Measurements from ENCODE around the gene RAB3A.
"Not testable (repeated sequence)": the region's sequence is repeated elsewhere in the genome, so short reads cannot be mapped to it uniquely, and the experiment has no call there.

Gene RAB3A

DNA sequence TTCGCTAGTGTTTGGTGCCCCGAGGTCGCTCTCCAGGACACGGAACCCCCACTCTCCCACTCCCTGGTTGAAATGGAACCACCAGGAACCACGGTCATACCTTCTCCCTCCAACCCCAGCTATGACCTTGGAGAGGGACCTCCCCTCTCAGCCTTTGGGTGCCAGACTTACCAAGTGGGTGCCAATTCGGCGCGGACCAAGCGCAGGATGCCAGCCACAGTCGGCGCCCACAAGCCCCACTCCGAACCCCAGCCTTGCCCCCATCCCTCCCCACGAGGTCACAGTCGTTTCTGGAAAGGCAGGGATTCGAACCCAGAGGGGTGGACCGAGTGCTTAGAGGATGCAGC, 21.5 kb upstream of the RAB3A start:
- in situ Hi-C loops (cut with MboI; ENCODE audit: low pct_unique_long_range_greater_than_20kb, low sequenced_read_pairs), result no loop called here
- DNase-seq, result no peak

GRCh38 chr19:18224525-18225354, 20.9 kb upstream of the RAB3A start:
- in situ Hi-C loops (cut with MboI; ENCODE audit: low pct_unique_long_range_greater_than_20kb, low sequenced_read_pairs), result no loop called here
- peak; percentile 90 for DNase-seq

DNA sequence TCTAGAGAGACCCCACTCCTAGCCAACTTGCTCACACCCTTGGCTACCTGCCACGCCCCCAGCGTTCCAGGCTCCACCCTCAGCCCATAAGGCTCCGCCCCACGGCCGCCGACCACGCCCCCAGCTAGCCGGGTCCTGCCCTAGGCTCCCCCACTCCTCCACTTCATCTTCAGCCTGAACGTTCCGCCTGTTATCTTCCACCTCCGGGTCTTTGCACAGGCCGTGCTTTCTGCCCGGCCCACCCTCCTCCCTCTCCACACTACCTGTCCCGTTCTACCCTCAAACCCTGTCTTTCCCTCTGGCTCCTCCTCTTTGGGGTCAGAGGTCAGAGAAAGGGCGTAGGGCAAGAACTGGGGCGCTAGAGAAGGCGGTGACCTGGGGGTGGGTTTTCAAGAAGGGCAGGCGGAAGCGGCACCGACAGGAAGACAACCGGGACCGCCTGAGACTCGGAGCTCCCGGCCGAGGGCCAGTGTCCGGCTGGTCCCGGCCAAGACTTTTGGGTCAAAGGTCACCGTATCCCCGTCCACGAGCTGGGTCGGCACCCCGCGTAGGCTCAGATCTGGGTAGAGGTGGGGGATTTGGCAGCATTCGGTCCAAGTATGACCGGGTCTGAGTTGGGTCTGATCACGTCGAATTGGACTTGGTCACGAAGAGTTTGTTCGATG, 20.1 kb upstream of the RAB3A start:
- peak; percentile 65 for DNase-seq
- in situ Hi-C loops (cut with MboI; ENCODE audit: low pct_unique_long_range_greater_than_20kb, low sequenced_read_pairs), result no loop called here

- in situ Hi-C loops (cut with MboI; ENCODE audit: low pct_unique_long_range_greater_than_20kb, low sequenced_read_pairs), result no loop called here
Measured at GRCh38 chr19:18221815-18222725, 18.2 kb upstream of the RAB3A start.

DNA sequence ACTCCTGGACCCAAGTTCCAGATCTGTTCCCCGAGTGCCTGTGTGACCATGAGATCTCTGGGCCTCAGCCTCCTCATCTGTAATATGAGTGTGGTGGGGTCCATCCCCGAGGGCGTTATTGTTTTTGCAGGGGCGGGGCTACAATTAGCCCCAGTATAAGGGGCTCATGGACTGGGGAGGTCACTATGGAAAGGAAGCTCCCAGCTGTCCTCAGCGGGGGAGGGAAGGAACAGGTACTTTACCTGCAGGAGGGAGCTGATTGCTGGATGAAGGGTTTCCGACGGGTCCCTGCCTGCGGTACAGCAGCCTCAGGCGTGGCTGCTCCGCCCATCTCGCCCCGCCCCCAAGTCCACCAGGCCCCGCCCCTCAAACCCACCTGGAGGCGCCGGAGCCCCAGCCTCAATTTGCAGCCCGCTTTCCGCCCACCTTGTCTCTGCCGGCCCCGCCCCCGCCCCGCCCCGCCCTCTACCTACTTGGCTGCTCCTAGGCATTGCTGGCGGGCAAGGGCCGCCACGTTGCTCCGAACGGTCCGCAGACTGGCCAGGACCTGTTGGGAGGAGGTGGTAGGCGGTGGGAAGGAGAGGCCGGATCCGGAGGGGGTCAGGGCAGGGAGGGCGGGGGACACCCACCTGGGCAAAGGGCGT, 16.9 kb upstream of the RAB3A start:
- in situ Hi-C loops (cut with MboI; ENCODE audit: low pct_unique_long_range_greater_than_20kb, low sequenced_read_pairs), result no loop called here
- no peak for DNase-seq

More at GRCh38 chr19:18221815-18222725, 18.2 kb upstream of the RAB3A start:
- DNase-seq, result peak; percentile 43

DNA sequence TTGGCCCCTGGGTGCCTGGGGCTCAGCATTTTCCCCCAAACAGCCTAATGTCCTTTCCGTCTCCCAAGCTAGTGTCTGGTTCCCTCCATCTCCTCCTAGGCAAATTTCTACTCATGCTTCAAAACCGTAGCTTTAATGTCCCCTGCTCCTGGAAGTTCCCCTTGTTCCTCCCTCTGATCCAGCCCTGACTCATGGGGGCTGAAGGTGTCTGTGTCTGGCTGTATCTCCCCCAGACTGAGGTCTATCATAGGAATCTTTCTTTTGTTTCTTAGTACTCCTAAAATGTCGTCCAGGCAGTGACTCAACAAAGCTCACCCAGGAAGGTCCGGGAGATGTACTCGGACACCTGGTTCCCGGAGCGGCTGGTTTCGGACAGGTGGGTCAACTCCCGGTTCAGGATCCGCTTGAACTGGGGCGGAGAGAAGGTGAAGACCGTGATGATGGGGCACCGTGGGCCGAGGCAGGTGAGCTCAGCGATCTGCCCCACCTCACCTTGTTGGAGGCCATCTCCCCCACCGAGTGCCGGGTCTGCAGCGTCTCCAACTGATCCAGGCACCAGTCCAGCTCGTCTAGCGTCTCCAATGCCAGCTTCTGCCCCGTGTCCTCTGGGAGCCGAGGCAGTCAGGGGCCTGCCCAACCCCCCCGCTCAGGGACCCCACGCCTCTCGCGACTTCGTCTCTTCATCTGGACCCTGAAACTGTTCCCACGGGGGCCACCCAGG, 16.2 kb upstream of the RAB3A start:
- DNase-seq, result no peak
- in situ Hi-C loops (cut with MboI; ENCODE audit: low pct_unique_long_range_greater_than_20kb, low sequenced_read_pairs), result no loop called here

DNA sequence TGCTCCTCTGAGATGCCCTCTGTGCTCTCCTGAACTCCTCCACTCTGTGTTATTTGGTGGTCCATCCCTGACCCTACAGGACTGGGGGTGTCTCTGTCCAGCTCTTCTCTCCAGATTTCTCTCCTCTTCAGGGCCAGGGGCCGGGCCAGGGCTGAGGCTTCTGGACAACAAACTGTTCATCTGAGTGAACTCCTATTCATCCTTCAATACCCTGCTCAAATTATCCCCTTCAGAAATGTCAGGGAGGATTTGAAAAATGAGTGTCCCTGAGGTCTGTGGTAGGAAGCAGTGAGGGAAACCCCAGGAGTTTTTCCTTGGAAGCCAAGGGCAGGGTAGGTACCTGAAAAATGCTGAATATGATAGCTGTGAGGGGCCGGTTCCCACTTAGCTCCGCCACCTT, 14.8 kb upstream of the RAB3A start:
- in situ Hi-C loops (cut with MboI; ENCODE audit: low pct_unique_long_range_greater_than_20kb, low sequenced_read_pairs), result no loop called here
- DNase-seq, result no peak

- in situ Hi-C loops (cut with MboI; ENCODE audit: low pct_unique_long_range_greater_than_20kb, low sequenced_read_pairs), result no loop called here
- no peak for DNase-seq
Measured at GRCh38 chr19:18218159-18218558, 14.3 kb upstream of the RAB3A start.

DNA sequence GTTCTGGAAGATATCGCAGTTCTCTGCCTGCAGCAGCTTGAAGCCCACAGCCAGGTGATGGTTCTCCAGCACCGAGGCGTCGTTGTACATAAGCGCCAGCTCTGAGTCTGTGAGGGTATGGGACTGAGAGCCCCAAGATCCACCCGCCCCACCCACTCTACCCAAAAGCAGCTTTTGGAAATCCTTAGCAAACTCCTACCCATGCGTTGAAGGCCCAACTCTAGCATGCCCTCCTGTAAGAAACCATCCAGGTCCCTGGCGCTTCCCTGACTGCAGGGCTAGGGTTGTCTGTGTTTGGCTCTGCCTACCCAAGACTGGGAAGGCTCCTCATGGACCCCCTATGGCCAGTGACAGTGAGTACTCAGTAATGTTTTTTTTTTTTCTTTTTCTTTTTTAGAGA, 12.9 kb upstream of the RAB3A start:
- DNase-seq, result no peak
- in situ Hi-C loops (cut with MboI; ENCODE audit: low pct_unique_long_range_greater_than_20kb, low sequenced_read_pairs), result no loop called here

- DNase-seq, result no peak
- in situ Hi-C loops (cut with MboI; ENCODE audit: low pct_unique_long_range_greater_than_20kb, low sequenced_read_pairs), result no loop called here
Measured at GRCh38 chr19:18214779-18215433, 11.1 kb upstream of the RAB3A start.

GRCh38 chr19:18211683-18212082, 7.8 kb upstream of the RAB3A start:
- no peak for DNase-seq
- in situ Hi-C loops (cut with MboI; ENCODE audit: low pct_unique_long_range_greater_than_20kb, low sequenced_read_pairs), result no loop called here

DNA sequence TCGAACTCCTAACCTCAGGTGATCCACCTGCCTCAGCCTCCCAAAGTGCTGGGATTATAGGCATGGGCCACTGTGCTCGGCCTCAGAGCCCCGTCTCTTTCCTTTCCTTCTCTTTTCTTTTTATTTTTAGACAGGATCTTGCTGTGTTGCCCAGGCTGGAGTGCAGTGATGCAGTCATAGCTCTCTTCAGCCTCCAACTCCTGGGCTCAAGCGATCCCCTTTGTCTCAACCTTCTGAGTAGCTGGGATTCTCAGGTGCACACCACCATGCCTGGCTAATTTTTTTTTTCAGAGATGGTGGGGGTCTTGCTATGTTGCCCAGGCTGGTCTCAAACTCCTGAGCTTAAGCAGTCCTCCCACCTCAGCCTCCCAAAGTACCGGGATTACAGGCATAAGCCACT, 6.1 kb upstream of the RAB3A start:
- DNase-seq; in situ Hi-C loops (cut with MboI; ENCODE audit: low pct_unique_long_range_greater_than_20kb, low sequenced_read_pairs): not testable (repeated sequence)

GRCh38 chr19:18208098-18208951, 4.5 kb upstream of the RAB3A start:
- in situ Hi-C loops (cut with MboI; ENCODE audit: low pct_unique_long_range_greater_than_20kb, low sequenced_read_pairs), result no loop called here
- DNase-seq, result peak; percentile 40

GRCh38 chr19:18206018-18206417, 2.2 kb upstream of the RAB3A start:
- no peak for DNase-seq
- in situ Hi-C loops (cut with MboI; ENCODE audit: low pct_unique_long_range_greater_than_20kb, low sequenced_read_pairs), result no loop called here

DNA sequence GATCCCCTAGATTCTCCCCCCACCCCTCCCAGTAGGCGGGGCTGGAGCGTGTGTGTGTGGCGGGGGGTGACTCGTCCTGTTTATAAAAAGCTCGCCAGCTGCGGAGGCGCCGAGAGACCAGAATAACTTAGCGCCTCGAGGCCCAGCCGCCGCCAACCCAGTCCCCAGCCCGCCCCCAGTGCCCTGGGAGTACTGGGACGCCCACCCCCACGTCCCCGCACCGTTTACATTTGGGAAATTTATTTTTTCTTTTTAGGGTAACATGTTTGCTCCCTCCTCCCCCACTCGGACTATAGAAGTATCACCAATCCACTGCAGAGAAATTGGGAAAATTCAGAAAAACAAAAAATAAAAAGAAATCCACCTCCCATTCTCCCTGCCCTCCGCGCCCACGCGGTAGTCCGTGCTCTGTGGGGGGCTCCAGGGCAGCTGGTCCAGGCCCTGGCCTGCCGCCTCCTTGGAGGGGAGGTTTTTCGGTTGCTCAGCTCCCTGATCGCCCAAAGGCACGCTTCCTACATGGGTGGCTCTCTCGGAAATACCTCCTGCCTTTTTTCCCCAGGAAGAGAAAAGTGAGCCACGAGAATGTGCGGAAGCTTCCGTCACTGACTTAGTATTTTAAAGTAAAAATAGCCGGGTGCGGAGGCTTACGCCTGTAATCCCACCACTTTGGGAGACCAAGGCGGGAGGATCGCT, 1.5 kb upstream of the RAB3A start:
- DNase-seq, result no peak
- in situ Hi-C loops (cut with MboI; ENCODE audit: low pct_unique_long_range_greater_than_20kb, low sequenced_read_pairs), result no loop called here

DNA sequence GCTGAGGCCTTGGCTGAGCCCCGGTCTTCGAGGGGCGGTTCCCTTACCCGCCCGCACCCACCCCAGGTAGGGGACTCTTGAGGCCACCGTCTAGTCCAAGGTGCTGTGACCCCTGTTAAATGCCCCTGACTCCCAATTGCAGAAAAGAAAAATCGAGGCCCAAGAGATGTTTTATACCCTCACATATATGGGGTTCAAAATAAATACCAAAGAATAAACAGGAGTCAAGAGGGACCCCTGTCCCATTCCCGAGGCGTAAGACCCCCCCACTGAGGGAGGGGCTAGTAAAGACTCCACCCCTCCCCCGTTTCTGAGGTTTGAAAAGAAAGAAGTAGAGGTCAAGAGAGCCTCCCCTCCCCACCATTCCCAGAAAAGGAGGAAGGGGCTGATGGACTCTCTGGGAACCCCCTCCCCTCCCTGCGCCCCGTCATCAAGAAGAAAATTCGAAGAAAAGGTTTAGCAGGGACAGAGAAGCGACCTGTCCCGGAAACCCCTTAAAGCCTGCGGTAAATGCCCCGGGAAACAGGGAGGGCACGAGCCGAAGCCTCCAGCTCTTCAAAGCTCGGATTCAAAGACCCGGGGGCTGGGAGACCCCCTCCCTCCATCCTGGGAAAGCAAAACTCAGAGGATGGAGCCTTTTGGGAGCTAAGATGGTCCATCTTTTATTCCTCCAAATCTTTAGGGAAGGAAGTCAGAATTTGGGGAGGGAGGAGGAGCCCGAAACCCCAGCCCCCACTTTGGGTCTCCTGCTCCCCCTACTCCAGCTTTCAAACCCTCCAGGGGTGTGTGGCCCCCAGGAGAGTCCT, 755 bp upstream of the RAB3A start:
- in situ Hi-C loops (cut with MboI; ENCODE audit: low pct_unique_long_range_greater_than_20kb, low sequenced_read_pairs), result no loop called here
- DNase-seq, result peak; percentile 63

Measured in KBM-7 (cell line).